CD4-positive, alpha-beta memory T cell (primary cell): ENCODE measurements around the gene USP1. TPM values are rescaled to one million over a fixed set of nuclear protein-coding genes. Genes with fewer than 3 reads are reported as not detected.

Experiments
- polyA plus RNA-seq, 2 donors: library from polyadenylated mRNA; unstranded; fragments of 300-500 nt; fragmentation: Illumina TruSeq; gene quantifications; one replicate each; pipeline ENCODE4 v1.2.3, GENCODE V29; 2021
- total RNA-seq, 2 experiments: library from RNA; stranded (reverse); gene quantifications; one replicate each; pipeline ENCODE4 v1.2.3, GENCODE V29; 2021

USP1 gene
- total and polyA plus RNA-seq, 4 experiments from 2014 or later: 30.2 to 50.0 (median 40.5) TPM

Other genes starting within 250 kb of the USP1 start
- gene L1TD1, start 242.2 kb upstream of the USP1 start, total RNA-seq: not detected
- not detected for gene L1TD1, start 242.2 kb upstream of the USP1 start, polyA plus RNA-seq
- not detected for gene KANK4, start 117.6 kb upstream of the USP1 start, total RNA-seq
- gene KANK4, start 117.6 kb upstream of the USP1 start, polyA plus RNA-seq: not detected
- gene ANGPTL3, start 160.5 kb downstream of the USP1 start, total RNA-seq: not detected
- not detected for gene ANGPTL3, start 160.5 kb downstream of the USP1 start, polyA plus RNA-seq